Mesendoderm (in vitro differentiated cells): ENCODE data around the gene JAM3.

Experiments used
- DNase-seq: peaks from one replicate; pipeline ENCODE4 v3.0.0; 2013
- H2AK5ac ChIP-seq: 2 replicates; pipeline ENCODE4 v1.6.1; 2013; ENCODE audit warnings: low read length, inconsistent platforms
- H2BK120ac ChIP-seq: 2 replicates; pipeline ENCODE4 v1.6.1; 2013; ENCODE audit warnings: low read depth, mild to moderate bottlenecking, low read length, moderate library complexity, mixed read lengths
- H2BK15ac ChIP-seq: replicated peaks from 2 replicates; pipeline ENCODE4 v1.6.1; 2013; ENCODE audit warnings: low read depth, mild to moderate bottlenecking, moderate library complexity
- H2BK5ac ChIP-seq: 2 replicates; pipeline ENCODE4 v1.6.1; 2013; ENCODE audit warnings: low read length, inconsistent platforms
- H3K18ac ChIP-seq: 2 replicates; pipeline ENCODE4 v1.6.1; 2013; ENCODE audit warnings: mild to moderate bottlenecking, low read length, mixed read lengths
- H3K23ac ChIP-seq: one replicate; pipeline ENCODE4 v1.6.1; 2013; ENCODE audit warnings: low read length
- H3K27ac ChIP-seq: 2 replicates; pipeline ENCODE4 v1.5.1; 2013; ENCODE audit warnings: low read depth, mild to moderate bottlenecking, inconsistent platforms, low read length, moderate library complexity
- H3K27me3 ChIP-seq: 2 replicates; pipeline ENCODE4 v1.6.1; 2013; ENCODE audit warnings: low read length, control low read depth, mild to moderate bottlenecking, inconsistent platforms; ENCODE audit not compliant: insufficient read depth, poor library complexity
- H3K36me3 ChIP-seq: 2 replicates; pipeline ENCODE4 v1.6.1; 2013; ENCODE audit warnings: low read length, inconsistent platforms; ENCODE audit not compliant: control insufficient read depth, insufficient read depth
- H3K4ac ChIP-seq: one replicate; pipeline ENCODE4 v1.6.1; 2013; ENCODE audit warnings: low read depth, mild to moderate bottlenecking, low read length, moderate library complexity
- H3K4me1 ChIP-seq: 2 replicates; pipeline ENCODE4 v1.6.1; 2013; ENCODE audit warnings: low read depth, low read length, inconsistent platforms; ENCODE audit not compliant: control insufficient read depth
- H3K4me2 ChIP-seq: 2 replicates; pipeline ENCODE4 v1.6.1; 2013; ENCODE audit warnings: low read length
- H3K4me3 ChIP-seq: 2 replicates; pipeline ENCODE4 v1.5.1; 2013; ENCODE audit warnings: mild to moderate bottlenecking, low read length
- H3K56ac ChIP-seq: one replicate; pipeline ENCODE4 v1.6.1; 2013; ENCODE audit warnings: low read length
- H3K79me1 ChIP-seq: 2 replicates; pipeline ENCODE4 v1.6.1; 2013; ENCODE audit warnings: low read length, inconsistent platforms
- H3K79me2 ChIP-seq: 2 replicates; pipeline ENCODE4 v1.6.1; 2013; ENCODE audit warnings: mild to moderate bottlenecking, low read length; ENCODE audit not compliant: control insufficient read depth, insufficient read depth
- H3K9ac ChIP-seq: 2 replicates; pipeline ENCODE4 v1.6.1; 2013; ENCODE audit warnings: low read length, inconsistent platforms
- H4K5ac ChIP-seq: one replicate; pipeline ENCODE4 v1.6.1; 2013; ENCODE audit warnings: low read length
- H4K8ac ChIP-seq: one replicate; pipeline ENCODE4 v1.6.1; 2013; ENCODE audit warnings: low read depth, mild to moderate bottlenecking, control low read depth, low read length, moderate library complexity
- WGBS: extraction: QIAGEN DNeasy Blood & Tissue Kit; methylation state at CpG from one replicate; pipeline ENCODE4 v1.1.7; 2013; ENCODE audit warnings: low lambda C conversion rate, missing lambda C conversion rate; ENCODE audit not compliant: insufficient coverage; ENCODE audit errors: extremely low coverage; 5-methylcytosine and 5-hydroxymethylcytosine counted together

The JAM3 gene

DNA sequence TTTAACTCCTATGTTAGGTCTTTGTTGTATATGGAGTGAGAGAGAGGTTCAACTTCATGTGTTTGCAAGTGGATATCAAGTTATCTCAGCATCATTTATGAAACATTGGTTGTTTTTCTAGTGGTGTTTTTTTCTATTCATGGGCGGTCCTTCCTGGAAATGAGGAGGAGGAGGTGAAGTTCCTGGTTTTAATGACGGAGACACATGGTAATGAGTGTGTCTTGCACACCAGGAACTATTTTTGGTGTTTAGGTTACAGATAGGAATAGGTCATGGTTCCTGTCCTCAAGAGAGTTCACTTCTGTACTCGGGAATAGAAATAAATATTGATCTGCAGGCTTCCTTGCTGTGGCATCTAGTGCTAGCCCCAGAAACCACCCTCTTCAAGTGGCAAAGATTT, 74.9 kb downstream of the JAM3 start:
- no peak overlapping the region for H3K4me2 ChIP-seq

DNA sequence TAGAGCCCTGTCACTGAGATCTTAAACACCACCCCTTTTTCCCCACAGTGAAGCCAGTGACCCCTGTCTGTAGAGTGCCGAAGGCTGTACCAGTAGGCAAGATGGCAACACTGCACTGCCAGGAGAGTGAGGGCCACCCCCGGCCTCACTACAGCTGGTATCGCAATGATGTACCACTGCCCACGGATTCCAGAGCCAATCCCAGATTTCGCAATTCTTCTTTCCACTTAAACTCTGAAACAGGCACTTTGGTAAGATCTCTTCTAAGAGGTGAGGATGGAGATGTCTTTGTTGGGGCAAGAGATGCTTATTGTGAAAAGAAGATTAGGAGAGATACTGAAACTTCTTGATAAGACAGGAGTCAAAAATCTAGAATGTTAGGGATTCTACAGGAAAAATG, 75.9 kb downstream of the JAM3 start:
- DNase-seq: no peak
- peaks cover 6% of the 10 kb centered on the region for H3K36me3 ChIP-seq
- H3K4ac ChIP-seq: no peak overlapping the region
- H3K79me1 ChIP-seq: no peaks in the 10 kb centered on the region
- H3K27me3 ChIP-seq: no peaks in the 10 kb centered on the region
- no peak overlapping the region for H2BK5ac ChIP-seq
- no peak overlapping the region for H3K18ac ChIP-seq
- no peak overlapping the region for H3K56ac ChIP-seq
- H2AK5ac ChIP-seq: no peak overlapping the region
- WGBS: no CpG with 5 or more reads among the region's 5 CpGs
- no peak overlapping the region for H3K23ac ChIP-seq
- H3K9ac ChIP-seq: no peak overlapping the region
- H2BK120ac ChIP-seq: no peak overlapping the region
- no peaks in the 10 kb centered on the region for H3K79me2 ChIP-seq
- H4K8ac ChIP-seq: no peak overlapping the region
- H3K4me3 ChIP-seq: no peak overlapping the region
- H4K5ac ChIP-seq: no peak overlapping the region
- no peaks in the 10 kb centered on the region for H3K4me1 ChIP-seq
- no peak overlapping the region for H2BK15ac ChIP-seq
- no peak overlapping the region for H3K4me2 ChIP-seq
- no peak overlapping the region for H3K27ac ChIP-seq

More for the DNA sequence above, 74.9 kb downstream of the JAM3 start:
- no peak overlapping the region for H4K5ac ChIP-seq
- WGBS: no CpG with 5 or more reads among the region's 3 CpGs
- no peak for DNase-seq
- H3K79me2 ChIP-seq: no peaks in the 10 kb centered on the region
- H3K9ac ChIP-seq: no peak overlapping the region
- no peak overlapping the region for H2BK5ac ChIP-seq
- no peaks in the 10 kb centered on the region for H3K27me3 ChIP-seq
- no peaks in the 10 kb centered on the region for H3K79me1 ChIP-seq
- no peak overlapping the region for H2AK5ac ChIP-seq
- no peak overlapping the region for H3K18ac ChIP-seq
- H4K8ac ChIP-seq: no peak overlapping the region
- H3K4ac ChIP-seq: no peak overlapping the region
- no peaks in the 10 kb centered on the region for H3K4me1 ChIP-seq
- H3K23ac ChIP-seq: no peak overlapping the region
- no peak overlapping the region for H3K27ac ChIP-seq
- H3K56ac ChIP-seq: no peak overlapping the region
- H2BK120ac ChIP-seq: no peak overlapping the region
- no peak overlapping the region for H2BK15ac ChIP-seq
- H3K4me3 ChIP-seq: no peak overlapping the region
- no peaks in the 10 kb centered on the region for H3K36me3 ChIP-seq

DNA sequence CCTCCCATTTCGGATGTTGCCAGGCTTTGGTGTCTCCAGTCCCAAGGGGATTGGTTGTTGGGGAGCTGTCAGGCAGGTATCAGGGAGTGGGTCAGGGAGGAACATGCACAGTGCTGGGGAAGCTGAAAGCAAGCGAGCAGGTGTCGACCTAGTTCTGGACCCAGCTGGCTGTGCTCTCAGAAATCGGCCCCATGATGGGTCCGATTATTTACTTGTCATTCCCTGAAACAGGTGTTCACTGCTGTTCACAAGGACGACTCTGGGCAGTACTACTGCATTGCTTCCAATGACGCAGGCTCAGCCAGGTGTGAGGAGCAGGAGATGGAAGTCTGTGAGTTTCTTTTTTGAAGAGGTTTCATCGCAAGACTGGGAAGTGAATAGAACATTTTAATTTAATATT, 76.8 kb downstream of the JAM3 start:
- Histone ChIP-seq H3K4me3 (no peak overlapping the region), H3K79me1 (no peaks in the 10 kb centered on the region), H3K27me3 (no peaks in the 10 kb centered on the region), H2BK5ac (no peak overlapping the region), H3K79me2 (no peaks in the 10 kb centered on the region), H3K9ac (no peak overlapping the region), H2BK15ac (no peak overlapping the region), H3K56ac (no peak overlapping the region), H3K4ac (no peak overlapping the region), H4K5ac (no peak overlapping the region), H3K27ac (no peak overlapping the region), H2BK120ac (no peak overlapping the region), H3K4me2 (no peak overlapping the region), H3K18ac (no peak overlapping the region), H4K8ac (no peak overlapping the region), H2AK5ac (no peak overlapping the region), H3K4me1 (no peaks in the 10 kb centered on the region), H3K23ac (no peak overlapping the region), H3K36me3 (peaks cover 10% of the 10 kb centered on the region)
- no peak for DNase-seq
- no CpG with 5 or more reads among the region's 8 CpGs for WGBS

DNA sequence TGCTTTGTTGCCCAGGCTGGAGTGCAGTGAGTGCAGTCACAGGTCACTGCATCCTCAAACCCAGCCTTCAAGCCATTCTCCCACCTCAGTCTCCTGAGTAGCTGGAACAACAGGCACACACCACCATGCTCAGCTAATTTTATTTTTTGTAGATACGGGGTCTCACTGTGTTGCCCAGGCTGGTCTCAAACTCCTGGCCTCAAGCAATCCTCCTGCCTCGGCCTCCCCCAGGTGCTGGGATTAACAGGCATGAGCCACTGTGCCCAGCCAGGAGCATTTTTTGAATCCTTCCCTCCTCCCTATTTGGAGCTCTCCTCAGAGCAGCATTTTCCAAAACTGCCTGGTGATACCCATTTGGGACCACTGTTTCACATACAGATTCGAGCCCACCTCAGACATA, 77.7 kb downstream of the JAM3 start:
- no peaks in the 10 kb centered on the region for H3K27me3 ChIP-seq
- H3K18ac ChIP-seq: no peak overlapping the region
- no peak overlapping the region for H3K27ac ChIP-seq
- WGBS: no CpG with 5 or more reads among the region's 3 CpGs
- H2BK120ac ChIP-seq: no peak overlapping the region
- H2BK15ac ChIP-seq: no peak overlapping the region
- H2BK5ac ChIP-seq: no peak overlapping the region
- H4K5ac ChIP-seq: no peak overlapping the region
- H2AK5ac ChIP-seq: no peak overlapping the region
- no peak overlapping the region for H3K4me3 ChIP-seq
- no peak for DNase-seq
- H3K79me2 ChIP-seq: no peaks in the 10 kb centered on the region
- H3K4ac ChIP-seq: no peak overlapping the region
- no peak overlapping the region for H3K4me2 ChIP-seq
- H3K9ac ChIP-seq: no peak overlapping the region
- no peaks in the 10 kb centered on the region for H3K4me1 ChIP-seq
- H3K79me1 ChIP-seq: no peaks in the 10 kb centered on the region
- peaks cover 13% of the 10 kb centered on the region for H3K36me3 ChIP-seq
- no peak overlapping the region for H3K23ac ChIP-seq
- no peak overlapping the region for H3K56ac ChIP-seq
- no peak overlapping the region for H4K8ac ChIP-seq

DNA sequence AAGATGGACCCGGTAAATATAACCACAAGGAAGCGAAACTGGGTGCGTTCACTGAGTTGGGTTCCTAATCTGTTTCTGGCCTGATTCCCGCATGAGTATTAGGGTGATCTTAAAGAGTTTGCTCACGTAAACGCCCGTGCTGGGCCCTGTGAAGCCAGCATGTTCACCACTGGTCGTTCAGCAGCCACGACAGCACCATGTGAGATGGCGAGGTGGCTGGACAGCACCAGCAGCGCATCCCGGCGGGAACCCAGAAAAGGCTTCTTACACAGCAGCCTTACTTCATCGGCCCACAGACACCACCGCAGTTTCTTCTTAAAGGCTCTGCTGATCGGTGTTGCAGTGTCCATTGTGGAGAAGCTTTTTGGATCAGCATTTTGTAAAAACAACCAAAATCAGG, 80.5 kb downstream of the JAM3 start:
- H2BK5ac ChIP-seq: no peak overlapping the region

DNA sequence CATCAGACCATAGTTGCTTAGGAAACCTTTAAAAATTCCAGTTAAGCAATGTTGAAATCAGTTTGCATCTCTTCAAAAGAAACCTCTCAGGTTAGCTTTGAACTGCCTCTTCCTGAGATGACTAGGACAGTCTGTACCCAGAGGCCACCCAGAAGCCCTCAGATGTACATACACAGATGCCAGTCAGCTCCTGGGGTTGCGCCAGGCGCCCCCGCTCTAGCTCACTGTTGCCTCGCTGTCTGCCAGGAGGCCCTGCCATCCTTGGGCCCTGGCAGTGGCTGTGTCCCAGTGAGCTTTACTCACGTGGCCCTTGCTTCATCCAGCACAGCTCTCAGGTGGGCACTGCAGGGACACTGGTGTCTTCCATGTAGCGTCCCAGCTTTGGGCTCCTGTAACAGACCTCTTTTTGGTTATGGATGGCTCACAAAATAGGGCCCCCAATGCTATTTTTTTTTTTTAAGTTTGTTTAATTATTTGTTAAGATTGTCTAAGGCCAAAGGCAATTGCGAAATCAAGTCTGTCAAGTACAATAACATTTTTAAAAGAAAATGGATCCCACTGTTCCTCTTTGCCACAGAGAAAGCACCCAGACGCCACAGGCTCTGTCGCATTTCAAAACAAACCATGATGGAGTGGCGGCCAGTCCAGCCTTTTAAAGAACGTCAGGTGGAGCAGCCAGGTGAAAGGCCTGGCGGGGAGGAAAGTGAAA, 81.5 kb downstream of the JAM3 start:
- Histone ChIP-seq H3K23ac (no peak overlapping the region), H3K4me1 (no peaks in the 10 kb centered on the region), H4K5ac (no peak overlapping the region), H3K36me3 (peaks cover 13% of the 10 kb centered on the region), H3K4ac (no peak overlapping the region), H2BK5ac (no peak overlapping the region), H3K27me3 (no peaks in the 10 kb centered on the region), H3K18ac (no peak overlapping the region), H2AK5ac (no peak overlapping the region), H3K4me2 (no peak overlapping the region), H3K79me1 (no peaks in the 10 kb centered on the region), H3K27ac (no peak overlapping the region), H4K8ac (no peak overlapping the region), H2BK120ac (no peak overlapping the region), H3K56ac (no peak overlapping the region), H3K9ac (no peak overlapping the region), H3K4me3 (no peak overlapping the region), H3K79me2 (no peaks in the 10 kb centered on the region), H2BK15ac (no peak overlapping the region)
- no peak for DNase-seq
- no CpG with 5 or more reads among the region's 12 CpGs for WGBS

More for the DNA sequence above, 80.5 kb downstream of the JAM3 start:
- H3K79me1 ChIP-seq: no peaks in the 10 kb centered on the region
- no peak overlapping the region for H3K18ac ChIP-seq
- no peak overlapping the region for H3K9ac ChIP-seq
- no peak overlapping the region for H2BK15ac ChIP-seq
- H3K27me3 ChIP-seq: no peaks in the 10 kb centered on the region
- peaks cover 13% of the 10 kb centered on the region for H3K36me3 ChIP-seq
- DNase-seq: no peak
- H3K4me3 ChIP-seq: no peak overlapping the region
- H3K79me2 ChIP-seq: no peaks in the 10 kb centered on the region
- no peaks in the 10 kb centered on the region for H3K4me1 ChIP-seq
- no peak overlapping the region for H3K23ac ChIP-seq
- WGBS: no CpG with 5 or more reads among the region's 16 CpGs
- no peak overlapping the region for H4K8ac ChIP-seq
- H3K56ac ChIP-seq: no peak overlapping the region
- no peak overlapping the region for H3K4ac ChIP-seq
- no peak overlapping the region for H4K5ac ChIP-seq
- no peak overlapping the region for H2BK120ac ChIP-seq
- no peak overlapping the region for H3K27ac ChIP-seq
- H3K4me2 ChIP-seq: no peak overlapping the region
- H2AK5ac ChIP-seq: no peak overlapping the region
